ENCODE data around the gene EME2.
"Not testable (repeated sequence)": the region's sequence is repeated elsewhere in the genome, so short reads cannot be mapped to it uniquely, and the experiment has no call there.

Gene EME2

DNA sequence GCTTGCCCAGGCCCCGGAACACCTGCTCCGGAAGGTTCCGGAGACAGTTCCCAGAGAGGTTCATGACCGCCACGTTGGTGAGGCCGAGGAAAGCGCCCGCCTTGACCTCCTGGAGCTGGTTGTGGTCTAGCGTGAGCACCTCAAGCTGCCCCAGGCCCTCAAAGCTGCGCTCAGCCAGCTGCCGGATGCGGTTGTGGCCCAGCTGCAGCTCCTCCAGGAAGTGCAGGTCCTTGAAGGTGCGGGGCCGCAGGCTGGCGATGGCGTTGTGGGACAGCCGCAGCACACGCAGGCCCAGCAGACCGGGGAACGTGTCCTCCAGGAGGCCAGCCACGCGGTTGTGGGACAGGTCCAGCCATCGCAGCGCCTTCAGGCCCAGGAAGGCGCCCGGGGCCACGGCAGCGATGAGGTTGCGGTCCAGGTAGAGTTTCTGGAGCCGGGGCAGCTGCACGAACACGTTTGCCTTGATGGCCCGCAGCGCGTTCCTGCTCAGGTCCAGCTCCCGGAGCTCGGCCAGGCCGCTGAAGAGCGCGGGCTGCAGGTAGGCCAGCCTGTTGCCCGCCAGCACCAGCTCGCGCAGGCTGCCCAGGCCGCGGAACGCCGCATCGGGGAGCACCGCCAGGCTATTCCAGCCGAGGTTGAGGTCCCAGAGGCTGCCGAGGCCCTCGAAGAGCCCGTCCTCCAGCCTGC, 18.8 kb downstream of the EME2 start:
- no peak for DNase-seq (ENCODE audit: low read depth in 3 of 3)

GRCh38 chr16:1791943-1792812, 19.6 kb downstream of the EME2 start:
- no peak for DNase-seq (ENCODE audit: low read depth in 3 of 3)

DNA sequence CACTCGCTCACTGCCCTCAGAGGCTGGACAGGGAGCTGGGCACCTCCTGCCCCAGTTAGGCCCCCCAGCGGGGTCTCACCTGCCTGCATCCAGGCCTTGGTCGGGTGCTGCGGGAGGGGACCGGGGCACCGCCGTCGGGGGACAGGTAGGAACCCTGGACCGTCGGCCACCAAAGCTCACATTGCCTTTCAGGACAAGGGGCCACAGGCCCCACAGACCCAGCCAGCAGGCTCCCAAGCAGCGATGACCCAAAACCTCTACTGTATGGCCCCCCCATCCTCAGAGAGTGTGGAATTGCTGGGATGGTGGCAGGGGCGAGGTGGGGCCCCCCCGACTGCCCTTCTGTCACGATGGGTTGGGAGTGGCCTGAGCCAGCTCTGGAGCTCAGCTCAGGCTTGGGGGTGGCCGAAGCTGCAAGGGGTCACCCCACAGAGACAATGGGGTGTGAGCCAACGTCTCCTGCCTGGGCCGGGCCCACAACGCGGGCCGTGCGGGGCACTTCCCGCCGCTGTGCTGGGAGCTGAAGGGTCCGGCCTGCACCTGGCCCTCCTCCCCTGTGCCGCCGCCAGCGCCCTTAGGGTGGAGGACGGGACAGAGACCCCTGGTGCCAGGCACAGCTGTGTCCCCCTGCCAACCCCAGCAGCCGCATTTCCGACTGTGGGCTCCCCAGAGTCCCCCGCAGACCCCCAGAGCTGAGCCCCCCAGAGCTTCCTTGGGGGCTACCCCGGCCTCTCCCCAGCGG, 20.4 kb downstream of the EME2 start:
- DNase-seq (ENCODE audit: low read depth in 3 of 3), result no peak

DNA sequence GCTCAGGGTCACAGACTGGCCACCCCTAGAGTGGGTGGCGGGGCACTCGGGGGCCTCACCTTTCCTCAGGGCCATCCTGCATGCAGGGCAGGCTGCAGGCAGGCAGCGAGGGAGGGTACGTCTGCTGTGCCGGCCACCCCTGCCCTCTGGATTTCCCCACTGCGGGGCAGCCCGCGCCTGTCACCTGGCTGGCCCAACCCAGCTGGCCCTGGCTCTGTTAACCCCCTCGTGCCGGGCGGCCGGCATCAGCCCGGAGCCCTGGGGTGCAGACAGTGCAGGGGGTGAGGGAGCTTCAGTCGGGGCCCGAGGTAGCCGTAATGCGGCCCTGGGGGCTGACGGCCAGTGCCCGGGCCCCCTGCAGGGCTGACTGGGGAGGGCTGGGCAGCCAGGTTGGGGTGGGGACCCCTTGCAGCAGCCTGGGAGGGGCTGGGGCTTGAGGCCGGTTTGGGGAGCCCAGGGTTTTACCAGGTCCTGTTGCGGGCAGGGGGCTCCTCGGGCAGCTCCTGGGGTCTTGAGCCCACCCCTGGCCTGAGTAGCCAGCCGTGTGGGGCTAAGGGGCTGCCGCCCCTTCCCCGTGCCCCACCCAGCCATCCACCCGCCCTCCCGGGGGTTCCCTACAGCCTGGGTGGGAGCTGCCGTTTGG, 21.1 kb downstream of the EME2 start, which contains the start of gene IGFALS:
TSS of gene IGFALS (minus strand) at position 128 of the 643 bp plus-strand sequence. CDS start at position 75, 53 bp downstream.
- DNase-seq (ENCODE audit: low read depth in 3 of 3), result no peak

- DNase-seq (ENCODE audit: low read depth in 3 of 3), result no peak
Observed at GRCh38 chr16:1794221-1794871, 21.7 kb downstream of the EME2 start.

- DNase-seq (ENCODE audit: low read depth in 3 of 3), result no peak
Observed at GRCh38 chr16:1794908-1795666, 22.5 kb downstream of the EME2 start.

DNA sequence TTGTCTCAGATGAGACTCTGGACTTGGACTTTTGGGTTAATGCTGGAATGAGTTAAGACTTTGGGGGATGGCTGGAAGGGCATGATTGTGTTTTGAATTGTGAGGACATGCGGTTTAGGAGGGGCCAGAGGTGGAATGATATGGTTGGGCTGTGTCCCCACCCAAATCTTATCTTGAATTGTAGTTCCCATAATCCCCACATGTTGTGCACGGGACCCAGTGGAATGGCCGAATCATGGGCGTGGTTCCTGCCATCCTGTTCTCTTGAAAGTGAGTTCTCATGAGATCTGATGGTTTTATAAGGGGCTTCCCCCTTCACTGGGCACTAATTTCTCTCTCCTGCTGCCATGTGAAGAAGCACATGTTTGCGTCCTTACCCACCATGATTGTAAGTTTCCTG, 26.7 kb downstream of the EME2 start:
- DNase-seq (ENCODE audit: low read depth in 3 of 3), result not testable (repeated sequence)

DNA sequence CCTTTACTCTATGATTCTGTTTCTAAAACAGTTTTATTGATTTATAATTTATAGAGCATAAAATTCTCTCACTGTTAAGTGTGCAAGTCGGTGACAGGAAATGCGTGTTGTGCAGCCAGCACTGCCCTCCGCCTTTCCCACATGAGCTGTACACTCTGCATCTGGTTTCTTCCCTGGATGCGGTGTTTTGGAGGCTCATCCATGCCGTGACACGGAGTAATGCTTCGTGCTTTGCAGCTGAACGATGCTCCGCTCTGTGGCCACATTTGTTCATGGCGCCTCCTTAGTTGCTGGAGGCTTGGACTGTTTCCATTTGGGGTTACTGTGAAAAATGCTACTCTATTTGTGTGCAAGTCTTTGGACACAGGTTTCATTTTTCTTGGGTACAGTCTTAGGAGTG, 28.1 kb downstream of the EME2 start:
- DNase-seq (ENCODE audit: low read depth in 3 of 3), result no peak

- no peak for DNase-seq (ENCODE audit: low read depth in 3 of 3)
Observed at GRCh38 chr16:1807626-1808025, 35.0 kb downstream of the EME2 start.

GRCh38 chr16:1808691-1809090, 36.1 kb downstream of the EME2 start:
- no peak for DNase-seq (ENCODE audit: low read depth in 3 of 3)

DNA sequence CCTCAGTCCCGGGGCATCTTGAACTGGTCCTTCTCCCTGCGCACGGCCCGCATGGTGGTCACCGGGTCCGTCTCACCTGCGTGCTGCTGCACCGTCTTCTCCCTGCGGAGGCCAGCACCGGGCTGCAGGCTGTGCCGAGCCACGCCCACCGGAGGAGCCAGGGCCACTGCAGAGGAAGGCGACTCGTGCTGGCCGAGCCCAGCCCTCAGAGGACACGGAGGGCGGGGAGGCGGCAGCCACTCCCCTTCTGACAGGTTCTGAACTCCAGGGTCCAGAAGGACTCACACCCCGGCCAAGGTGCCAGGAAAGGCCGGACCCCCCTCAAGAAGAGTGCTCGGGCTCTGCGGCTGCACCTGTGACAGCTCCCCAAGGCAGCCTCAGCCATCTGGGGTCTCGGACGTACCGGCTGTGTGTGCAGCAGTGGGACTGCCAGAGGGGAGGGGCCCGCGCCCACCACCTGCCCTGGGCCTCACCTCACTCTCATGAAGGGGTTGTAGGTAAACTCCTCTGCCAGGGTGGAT, 36.7 kb downstream of the EME2 start:
- DNase-seq (ENCODE audit: low read depth in 3 of 3), result no peak

GRCh38 chr16:1810106-1810505, 37.5 kb downstream of the EME2 start:
- DNase-seq (ENCODE audit: low read depth in 3 of 3), result no peak

DNA sequence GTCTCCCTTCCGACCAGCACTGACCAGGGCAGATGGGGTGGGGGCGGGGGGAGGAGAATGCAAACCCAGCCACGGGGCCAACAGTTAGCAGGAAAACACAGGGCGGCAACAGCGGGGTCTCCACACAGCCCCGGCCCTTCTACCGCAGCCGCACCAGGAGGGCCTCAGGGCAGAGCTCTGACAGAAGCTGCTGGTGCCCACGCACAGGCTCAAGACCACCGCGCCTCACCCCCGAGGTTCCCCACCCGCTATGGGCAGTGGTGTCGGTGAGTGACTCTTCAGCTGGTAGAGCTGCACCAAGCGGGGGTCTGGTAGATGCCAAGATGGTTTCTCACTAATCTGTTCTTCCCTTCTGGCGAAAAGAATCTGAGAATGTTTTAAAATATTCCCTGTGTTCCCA, 37.9 kb downstream of the EME2 start:
- no peak for DNase-seq (ENCODE audit: low read depth in 3 of 3)

GRCh38 chr16:1812732-1813163, 40.1 kb downstream of the EME2 start:
- peak in 2 of 3 experiments; percentile 16 to 70 for DNase-seq (ENCODE audit: low read depth in 3 of 3)

- DNase-seq (ENCODE audit: low read depth in 3 of 3), result no peak
Observed at GRCh38 chr16:1815461-1815860, 42.9 kb downstream of the EME2 start.

DNA sequence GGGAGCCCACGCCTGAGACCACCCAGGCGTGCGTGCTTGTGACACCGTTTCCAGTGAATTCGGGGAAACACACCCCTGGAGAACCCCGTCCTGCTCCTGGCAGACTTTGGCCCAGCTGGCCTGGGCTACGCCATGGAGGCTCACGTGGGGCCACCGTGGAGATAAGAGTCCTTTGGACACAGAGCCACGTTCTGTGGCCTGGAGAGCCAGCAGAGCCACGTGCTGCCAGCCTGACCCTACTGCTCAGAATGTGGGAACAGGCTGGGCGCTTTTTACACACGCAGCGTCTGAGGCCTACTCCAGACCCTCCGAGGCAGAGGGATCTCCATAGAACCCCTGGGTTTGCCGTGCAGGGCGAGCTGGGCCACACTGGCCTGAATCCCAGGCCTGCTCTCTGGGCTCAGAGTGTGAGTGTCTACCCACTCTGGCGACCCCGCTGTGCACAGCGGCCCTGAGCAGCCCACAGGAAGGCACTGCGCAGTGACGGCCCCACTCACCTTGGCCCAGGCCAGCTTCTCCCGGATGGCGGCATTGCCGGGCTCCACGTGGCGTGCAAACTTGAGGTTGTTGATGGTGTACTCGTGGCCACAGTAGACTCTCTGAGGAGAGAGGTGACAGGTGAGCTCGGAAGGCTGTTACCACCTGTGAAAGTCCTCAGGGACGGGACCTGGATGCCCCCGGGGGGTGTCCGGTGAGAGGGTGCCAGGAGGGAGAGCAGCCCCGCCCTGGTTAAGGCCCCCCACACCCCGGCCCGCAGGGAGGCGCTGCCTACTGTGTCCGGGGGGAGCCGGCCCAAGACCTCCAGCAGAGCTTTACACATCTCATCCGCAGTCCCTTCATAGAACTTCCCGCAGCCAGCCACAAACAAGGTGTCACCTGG, 44.0 kb downstream of the EME2 start:
- DNase-seq (ENCODE audit: low read depth in 3 of 3), result no peak

GRCh38 chr16:1817276-1817589, 44.6 kb downstream of the EME2 start:
- DNase-seq (ENCODE audit: low read depth in 3 of 3), result no peak

DNA sequence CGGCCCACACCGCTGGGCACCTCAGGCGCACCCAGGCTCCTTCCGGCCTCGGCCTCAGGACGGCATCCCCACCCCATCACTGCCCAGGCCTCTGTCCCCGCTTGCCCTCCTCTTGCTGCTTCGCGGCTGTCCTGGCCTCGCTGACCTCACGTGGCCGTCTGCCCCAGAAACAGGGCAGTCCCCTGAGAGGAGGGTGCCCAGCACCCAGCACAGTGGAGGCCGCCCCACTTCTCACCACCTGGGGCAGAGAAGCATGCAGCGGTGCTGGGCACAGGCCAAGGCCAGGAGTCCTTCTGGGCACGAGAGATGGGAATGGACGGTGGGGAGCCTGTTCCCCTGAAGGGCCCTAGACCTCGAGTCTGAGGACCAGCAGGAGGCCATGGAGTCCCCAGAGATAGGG, 45.1 kb downstream of the EME2 start:
- no peak for DNase-seq (ENCODE audit: low read depth in 3 of 3)

GRCh38 chr16:1818204-1818872, 45.7 kb downstream of the EME2 start:
- DNase-seq (ENCODE audit: low read depth in 3 of 3), result no peak
